ENCODE measurements around the gene STX7.
"Not testable (repeated sequence)": the region's sequence is repeated elsewhere in the genome, so short reads cannot be mapped to it uniquely, and the experiment has no call there.

Gene STX7, protein sequence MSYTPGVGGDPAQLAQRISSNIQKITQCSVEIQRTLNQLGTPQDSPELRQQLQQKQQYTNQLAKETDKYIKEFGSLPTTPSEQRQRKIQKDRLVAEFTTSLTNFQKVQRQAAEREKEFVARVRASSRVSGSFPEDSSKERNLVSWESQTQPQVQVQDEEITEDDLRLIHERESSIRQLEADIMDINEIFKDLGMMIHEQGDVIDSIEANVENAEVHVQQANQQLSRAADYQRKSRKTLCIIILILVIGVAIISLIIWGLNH

DNA sequence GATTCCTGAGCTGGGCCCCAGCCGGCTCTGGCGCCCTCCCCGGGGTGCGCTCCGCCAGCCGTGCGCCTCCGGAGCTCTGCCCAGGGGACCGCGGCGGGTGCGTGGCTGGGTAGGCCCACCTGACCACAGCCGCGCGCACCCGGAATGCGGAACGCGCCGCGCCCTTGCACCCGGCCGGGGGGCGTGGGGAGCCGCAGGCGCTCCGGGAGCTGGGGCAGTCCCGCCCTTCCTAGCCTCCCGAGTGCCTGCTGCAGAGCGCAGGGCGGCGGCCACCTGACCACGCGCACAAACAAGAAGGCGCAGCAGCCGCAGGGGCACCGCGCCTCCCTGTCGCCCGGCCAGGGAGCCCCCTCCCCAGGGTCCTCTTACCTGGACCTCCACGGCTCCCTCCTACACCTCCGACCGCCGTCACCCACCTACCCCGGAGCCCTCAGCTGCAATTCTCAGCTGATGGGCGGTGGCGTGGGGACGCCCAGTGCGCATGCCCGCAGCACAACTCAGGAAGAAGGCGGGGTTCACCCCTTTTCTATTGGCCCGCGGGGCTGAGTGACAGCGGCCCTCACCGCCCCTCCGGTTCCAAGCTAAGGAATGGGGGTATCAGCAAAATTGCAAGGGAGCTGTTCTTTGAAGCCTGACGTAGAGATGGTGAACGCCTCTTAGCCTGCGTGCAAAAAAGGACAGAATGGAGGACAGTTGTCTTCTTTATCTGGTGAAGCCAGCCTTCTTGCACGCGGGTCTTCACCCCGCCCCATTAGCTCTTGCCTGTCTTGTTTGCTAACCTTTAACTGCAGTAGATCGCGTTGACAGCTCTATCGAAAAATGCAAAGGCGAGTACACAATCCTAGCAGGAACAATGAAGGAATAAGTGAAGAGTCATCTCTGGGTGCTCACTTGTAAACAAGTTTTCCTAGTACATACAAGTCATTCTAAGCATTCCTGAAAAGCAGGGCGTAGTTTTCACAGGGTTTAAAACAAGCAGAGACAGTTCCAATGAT is at the start of gene STX7:
TSS of gene STX7 (minus strand) at position 479 of the 995 bp plus-strand sequence. CDS start 9,586 bp downstream, outside the sequence.
- DNase-seq, result peak; percentile 91

DNA sequence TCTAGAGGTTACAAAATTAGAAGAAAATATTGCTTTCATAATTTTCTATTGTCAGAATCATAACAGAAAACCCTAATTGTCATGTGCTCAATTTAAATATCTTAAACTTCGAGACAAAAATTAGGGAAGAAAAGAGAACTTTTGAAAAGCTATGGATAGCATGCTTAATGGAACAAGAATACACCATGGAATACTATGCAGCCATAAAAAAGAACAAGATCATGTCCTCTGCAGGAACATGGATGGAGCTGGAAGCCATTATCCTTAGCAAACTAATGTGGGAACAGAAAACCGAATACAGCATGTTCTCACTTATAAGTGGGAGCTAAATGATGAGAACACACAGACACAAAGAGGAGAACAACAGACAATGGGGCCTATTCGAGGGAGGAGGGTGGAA is 47.2 kb upstream of the STX7 start:
- not testable (repeated sequence) for DNase-seq

DNA sequence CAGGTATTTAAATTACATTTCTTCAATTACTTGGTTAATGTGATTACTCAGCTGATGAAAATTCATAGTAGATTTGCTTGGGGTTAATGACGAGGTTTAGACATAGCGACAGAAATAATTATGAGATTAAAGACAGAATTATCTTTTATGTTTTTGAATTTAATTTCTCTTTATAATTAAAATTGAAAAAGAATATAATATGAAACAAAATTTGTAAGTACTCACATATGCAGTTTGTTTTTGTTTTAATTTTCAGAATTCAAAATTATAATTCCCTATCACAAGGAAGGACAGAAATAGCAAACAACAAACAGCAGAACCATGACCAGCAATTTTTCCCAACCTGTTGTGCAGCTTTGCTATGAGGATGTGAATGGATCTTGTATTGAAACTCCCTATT is 39.5 kb upstream of the STX7 start, which contains the start of gene TAAR8:
TSS of gene TAAR8 (plus strand) at position 301 of the 400 bp plus-strand sequence. CDS start at position 322, 21 bp downstream.
- DNase-seq, result no peak

DNA sequence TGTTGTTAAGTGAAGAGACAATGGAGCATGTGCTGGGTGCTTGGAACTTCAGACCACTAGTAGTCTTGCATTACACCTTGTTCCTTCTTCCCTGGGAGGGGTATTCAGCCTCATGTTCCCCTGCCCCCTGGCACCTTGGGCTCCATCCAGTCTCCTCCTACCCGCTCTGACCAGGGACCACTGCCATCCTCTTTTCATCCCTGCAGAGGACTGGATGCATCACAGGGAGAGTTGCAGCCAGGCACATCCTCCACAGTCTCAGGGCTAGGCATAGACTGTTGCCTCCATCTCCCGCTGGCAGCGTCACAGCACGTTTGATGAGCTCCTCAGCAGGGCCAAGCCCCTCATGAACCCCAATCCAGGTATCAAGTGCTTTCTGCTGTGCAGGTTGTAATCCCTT is 38.3 kb upstream of the STX7 start:
- DNase-seq, result no peak

DNA sequence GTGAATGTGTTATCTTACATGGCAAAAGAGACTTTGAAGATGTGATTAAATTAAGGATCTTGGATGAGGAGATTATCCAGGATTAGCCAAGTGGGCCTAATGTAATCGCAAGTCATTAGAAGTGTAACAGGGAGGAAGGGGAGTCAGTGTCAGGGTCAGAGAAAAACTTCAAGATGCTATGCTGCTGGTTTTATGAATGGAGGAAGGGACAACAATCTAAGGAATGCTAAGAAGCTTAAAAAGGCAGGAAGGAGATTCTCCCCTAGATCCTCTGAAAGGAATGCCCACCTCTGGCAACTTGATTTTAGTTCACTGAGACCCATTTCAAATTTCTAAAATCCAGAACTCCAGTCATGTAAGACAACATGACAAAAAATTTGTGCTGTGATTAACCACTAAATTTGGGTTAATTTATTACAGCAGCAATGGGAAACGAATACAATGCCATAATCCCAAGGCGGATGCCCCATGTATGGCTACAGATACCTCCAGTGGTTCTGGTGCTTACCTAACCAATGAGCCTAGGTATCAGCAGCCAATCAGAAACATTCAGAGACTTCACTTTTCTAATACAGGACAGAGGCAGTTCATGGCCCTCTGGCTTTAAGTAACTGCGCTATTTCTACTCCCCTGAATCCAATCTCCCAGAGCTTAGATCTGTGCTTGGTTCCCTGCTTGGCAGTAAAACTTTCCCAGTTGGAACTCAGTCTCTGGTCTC is 36.0 kb upstream of the STX7 start:
- no peak for DNase-seq

DNA sequence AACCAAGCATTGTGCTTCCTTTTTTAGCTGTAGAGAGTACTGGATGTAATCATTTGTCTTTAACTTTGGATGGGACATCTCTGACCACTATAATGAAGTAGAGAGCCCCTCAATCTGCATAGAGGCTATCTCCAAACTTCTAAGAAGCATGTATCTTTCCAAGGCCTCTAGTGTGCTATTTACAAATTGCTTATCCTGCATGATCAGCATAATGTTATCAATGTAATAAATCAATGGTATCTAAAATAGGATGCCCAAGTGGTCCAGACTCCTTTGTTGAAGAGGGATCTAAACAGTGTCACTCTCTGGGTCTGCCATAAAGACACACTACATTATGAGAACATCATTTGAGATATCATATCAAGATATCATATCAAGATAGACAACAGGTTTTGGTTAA is 31.9 kb upstream of the STX7 start:
- no peak for DNase-seq

DNA sequence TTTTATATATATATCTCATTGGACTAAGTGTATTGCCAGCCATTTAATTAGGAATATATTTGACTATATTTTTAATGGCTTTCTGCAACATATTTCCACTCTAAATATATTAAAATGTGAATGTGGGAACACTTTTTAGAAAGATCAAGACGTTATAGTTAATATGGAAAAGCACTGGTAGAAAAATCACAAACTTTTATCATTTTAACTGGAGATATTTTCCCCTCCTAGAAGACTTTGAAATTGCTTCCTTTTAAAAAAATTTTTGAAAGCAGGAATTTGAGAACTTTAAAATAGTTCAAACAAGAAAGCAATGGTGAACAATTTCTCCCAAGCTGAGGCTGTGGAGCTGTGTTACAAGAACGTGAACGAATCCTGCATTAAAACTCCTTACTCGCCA is 25.1 kb upstream of the STX7 start, which contains the start of gene TAAR9:
TSS of gene TAAR9 (plus strand) at position 301 of the 400 bp plus-strand sequence. CDS start at position 314, 13 bp downstream.
- no peak for DNase-seq

DNA sequence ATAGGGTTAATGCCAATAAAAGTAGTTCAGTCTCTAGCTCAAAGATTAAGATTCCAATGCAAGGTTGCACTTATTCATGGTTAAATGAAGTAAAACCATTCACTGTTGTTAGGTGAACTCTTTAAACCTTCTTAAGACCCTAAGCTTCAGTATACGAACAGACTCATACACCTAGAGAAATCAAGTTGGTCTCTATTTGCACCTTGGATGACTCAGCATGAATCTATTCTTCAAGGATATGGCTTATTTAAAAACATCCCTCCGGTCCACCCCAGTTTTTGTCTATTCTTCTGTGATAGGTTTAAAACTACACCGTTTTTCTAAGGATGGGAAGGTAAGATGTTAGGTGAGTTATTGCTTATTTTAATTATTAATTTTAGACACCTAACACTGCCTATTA is 24.2 kb upstream of the STX7 start:
- no peak for DNase-seq

DNA sequence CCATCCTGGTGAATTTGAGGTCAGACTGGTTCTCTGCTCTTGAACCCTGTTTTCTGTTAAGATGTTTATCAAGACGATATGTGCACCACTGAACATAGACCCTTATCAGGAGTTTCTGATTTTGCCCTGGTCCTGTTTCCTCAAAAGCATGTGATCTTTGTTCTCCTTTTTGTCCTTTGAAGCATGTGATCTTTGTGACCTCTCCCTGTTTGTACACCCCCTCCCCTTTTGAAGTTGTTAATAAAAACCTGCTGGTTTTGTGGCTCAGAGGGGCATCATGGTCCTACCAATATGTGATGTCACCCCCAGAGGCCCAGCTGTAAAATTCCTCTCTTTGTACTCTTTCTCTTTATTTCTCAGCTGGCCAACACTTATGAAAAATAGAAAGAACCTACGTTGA is 21.6 kb upstream of the STX7 start:
- not testable (repeated sequence) for DNase-seq

DNA sequence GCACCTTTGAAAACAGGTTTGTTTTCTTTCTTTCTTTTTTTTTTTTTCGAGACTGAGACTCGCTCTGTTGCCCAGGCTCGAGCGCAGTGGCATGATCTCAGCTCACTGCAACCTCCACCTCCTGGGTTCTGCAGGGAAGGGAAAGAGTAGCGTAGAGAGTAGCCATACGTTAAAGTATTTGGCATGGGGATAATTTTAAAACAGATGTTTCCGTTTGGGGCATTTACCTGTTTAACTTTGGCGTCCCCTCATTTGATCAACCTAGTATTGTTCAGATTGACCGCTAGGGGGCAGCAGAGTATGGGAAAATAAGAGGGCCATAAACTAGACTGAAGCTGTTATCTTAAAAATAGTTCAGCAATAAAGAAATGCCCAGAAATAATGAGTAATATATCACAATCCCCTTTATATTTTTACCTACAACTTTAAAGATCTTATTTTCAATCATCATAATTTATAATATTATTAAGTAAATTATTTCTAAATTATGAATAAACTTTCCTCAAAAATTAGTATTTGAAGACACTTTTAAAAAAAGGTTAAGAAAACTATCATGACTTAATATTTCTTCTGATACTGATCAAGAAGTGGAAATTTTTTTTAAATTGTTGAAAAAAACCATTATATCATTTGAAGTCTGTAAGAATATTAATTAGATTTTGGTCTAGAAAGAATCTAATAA is 17.5 kb upstream of the STX7 start:
- peak; percentile 77 for DNase-seq

DNA sequence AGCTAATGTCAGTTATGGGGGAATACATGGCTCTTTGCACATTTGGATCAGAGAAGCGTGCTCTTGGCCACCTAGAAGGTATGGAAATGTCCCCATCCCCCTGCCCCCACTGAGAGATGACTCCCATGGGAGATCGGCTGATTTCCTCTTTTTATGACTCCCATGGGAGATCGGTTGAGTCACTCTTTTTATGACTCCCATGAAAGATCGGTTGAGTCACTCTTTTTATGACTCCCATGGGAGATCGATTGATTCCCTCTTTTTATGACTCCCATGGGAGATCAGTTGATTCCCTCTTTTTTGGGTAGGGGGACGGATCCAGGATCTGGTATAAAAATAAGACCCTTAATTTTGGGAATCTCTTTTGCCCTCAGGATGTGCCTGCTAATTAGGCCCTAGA is 14.9 kb upstream of the STX7 start:
- no peak for DNase-seq

DNA sequence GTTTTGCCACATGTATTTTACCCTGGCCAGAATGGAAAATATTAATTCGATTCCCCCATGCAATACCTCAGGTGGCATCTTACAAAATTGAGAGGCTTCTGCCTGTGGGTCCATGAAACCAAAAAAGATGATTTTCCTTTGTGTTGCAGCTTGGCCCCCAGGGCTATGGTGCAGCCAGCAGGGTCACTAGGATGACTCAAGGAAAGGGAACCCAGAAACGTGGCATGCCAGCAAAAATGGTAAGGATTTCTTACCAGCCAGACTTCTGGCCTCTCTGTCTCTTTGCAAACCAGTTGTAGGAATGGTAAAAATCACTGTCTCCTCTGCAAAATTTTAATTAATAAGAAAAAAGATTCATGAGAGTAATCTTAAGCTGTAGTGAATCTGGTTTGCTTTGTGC is 13.5 kb upstream of the STX7 start:
- DNase-seq, result no peak

DNA sequence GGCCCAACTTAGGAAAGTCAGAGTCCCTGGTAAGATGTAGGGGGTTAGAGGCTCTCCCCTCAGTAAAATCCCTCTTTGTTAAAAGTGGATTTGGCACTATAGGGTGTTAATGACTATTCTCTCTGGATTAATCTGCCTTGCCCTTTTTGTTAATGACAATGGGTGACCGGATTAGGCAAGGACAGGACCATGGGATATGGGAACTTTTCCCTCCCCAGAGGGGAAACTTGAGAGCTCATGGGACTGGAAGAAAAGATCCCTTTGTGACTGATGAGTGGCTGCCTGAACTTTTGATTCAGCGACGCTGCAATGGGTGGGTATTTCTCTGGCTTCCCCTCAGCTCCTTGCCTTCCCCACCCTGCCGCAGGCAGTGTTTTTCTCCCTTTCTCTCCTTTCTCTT is 12.9 kb upstream of the STX7 start:
- DNase-seq, result no peak

DNA sequence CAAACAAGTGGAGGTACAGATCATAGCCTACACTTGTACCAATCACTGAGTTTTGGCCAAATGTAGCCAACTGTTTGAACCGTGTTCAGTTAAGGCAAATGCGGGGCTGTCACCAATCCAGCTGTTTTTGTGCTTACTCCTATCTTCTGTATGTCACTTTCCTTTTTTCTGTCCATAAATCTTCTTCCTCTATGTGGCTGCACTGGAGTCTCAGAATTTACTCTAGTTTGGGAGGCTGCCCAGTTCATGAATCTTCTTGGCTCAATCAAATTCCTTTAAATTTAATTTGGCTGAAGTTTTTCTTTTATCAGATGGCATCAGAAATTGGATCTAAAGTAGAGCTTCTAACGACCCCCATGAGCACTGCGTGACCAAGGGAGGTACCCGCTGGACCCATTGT is 11.7 kb upstream of the STX7 start:
- DNase-seq, result no peak

DNA sequence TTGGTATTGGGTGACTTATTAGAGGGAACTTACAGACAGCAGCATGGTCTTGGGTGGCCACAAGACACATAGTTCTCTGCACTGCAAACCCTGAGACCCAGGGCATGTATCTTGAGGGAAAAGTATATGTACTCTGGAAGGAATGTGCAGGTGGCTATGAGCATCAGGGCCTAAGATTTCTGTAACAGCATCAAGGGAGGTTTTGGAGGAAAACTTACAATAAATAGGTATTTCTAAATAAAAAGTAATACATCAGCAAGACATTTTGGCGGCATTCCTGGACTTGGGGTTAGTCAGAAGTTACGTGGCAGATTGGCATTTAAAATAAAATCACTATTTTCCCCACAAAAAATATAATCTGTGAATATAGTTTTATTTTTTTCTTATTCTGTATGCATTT is 8.0 kb upstream of the STX7 start:
- DNase-seq, result no peak

DNA sequence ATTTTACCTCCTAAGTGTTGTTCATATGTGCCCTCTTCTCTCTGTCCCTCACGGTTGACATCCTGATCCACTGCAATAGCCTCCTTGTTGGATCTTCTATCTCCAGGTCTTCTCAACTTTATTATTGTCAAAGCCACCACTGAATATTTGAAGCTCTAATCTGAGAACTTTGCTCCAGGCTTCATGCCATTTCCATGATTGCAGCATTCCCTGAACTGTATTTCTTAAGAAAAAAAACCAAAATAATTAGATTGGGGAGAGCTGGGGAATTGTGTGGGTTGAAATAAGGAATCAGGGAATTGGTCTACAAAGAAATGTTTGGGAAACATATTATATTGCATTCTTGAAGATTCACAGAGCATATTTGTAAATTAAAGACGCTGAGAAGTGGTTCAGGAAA is 2.5 kb upstream of the STX7 start:
- no peak for DNase-seq

DNA sequence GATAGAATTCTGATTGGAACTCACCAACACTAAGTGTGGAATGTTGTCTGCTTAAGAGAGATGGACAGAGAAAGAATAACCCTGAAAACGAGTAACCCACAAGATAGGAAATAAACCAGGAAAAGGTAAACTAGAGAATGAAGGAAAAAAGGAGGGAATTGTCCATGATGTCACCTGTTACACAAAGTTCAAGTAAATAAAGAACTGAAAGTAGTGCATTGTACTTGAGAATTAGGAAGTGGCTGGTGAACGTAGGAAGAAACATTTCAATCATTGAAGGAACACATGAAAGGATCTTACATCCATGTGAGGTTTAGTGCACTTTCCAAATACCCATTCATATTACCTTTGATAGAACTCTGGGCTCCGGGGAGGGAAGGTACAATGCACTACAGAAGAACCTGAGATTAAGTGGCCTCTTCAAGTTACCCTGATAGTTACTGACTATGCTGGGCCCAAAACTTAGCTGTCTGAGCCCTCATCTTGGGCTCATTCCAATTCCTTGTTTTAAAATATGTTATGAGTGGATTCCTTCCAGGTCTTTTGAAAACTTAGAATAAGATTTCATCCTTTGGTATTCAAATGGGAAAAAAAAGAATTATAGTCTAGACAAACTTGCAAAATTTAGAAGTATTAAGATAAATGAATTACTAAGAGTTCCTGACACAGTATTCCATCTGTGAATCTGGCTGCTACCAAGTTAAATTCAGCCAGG is 1.1 kb upstream of the STX7 start:
- no peak for DNase-seq

DNA sequence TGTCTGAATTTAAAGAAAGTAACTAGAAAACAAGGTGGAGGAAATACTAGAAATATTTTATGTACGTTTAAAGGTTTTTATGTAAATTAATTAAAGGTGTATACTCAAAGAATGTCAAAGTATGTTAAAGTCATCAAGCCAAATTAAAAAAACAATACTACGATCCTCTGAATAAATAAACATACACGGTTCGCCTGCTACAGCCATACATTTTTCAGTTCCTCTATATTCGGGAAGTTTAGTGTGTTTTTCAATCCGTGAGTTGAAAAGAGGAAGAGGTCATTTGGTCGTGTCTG is 626 bp downstream of the STX7 start:
- no peak for DNase-seq

DNA sequence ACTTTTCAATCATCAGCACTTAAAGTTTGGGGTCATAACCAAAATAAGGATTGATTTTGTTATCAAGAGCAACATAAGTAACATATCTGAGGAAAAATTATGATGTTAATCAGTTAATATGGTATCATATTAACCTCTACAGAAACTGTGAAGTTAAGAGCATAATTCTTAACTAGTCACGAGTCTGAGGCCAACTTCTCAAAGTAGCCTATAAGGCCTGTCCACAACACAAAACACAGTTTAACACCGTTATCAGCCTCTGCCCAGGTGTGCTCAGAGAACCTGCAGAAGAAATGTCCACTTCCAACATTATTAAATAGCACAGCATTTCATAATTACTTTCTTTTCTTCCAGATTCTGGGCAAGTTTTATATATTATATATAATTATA is 1.1 kb downstream of the STX7 start:
- no peak for DNase-seq

DNA sequence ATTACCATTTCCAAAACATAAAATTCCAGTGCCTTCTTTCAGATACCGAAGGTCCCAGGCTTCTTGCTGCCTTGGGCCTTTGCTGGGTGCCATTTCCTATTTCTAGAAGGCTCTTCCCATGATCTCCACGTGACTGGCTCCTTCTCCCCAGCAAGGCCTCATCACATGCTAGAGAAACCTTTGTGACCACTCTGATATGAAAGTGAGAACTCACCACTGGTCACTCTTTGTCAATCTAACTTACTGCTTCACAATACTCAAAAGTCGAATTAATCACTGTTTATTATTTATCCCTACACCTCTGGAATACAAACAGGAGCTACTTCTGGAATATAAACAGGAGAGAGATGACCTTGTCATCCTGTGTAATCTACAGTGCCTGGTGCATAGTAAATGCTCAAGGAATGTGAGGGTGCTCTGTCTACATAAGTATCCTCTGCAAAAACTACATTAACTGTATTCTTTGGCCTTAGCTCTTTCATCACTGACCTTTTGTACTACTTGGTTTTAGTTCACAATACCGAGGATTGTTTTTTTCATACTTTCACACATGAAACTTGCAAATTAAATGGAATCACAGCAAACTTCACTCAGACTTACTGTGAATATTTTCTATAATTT is 1.6 kb downstream of the STX7 start:
- no peak for DNase-seq
